Mucosa of gallbladder (tissue), 1 donor: ENCODE results near the gene DLK1. TPM values are rescaled to one million over a fixed set of nuclear protein-coding genes. Genes with fewer than 3 reads are reported as not detected.

Source experiments
- DNase-seq: peaks from one replicate; pipeline ENCODE4 v3.0.0-alpha.2; 2020; ENCODE audit warnings: low spot score
- total RNA-seq: library from RNA; stranded (reverse); gene quantifications from one replicate; pipeline ENCODE4 v1.2.1, GENCODE V29; 2021
- donor health status: DM: no; HTN: no; CAD: no.

Gene DLK1
- total RNA-seq, 1 donor from 2014 or later = 7.0 TPM

DNA sequence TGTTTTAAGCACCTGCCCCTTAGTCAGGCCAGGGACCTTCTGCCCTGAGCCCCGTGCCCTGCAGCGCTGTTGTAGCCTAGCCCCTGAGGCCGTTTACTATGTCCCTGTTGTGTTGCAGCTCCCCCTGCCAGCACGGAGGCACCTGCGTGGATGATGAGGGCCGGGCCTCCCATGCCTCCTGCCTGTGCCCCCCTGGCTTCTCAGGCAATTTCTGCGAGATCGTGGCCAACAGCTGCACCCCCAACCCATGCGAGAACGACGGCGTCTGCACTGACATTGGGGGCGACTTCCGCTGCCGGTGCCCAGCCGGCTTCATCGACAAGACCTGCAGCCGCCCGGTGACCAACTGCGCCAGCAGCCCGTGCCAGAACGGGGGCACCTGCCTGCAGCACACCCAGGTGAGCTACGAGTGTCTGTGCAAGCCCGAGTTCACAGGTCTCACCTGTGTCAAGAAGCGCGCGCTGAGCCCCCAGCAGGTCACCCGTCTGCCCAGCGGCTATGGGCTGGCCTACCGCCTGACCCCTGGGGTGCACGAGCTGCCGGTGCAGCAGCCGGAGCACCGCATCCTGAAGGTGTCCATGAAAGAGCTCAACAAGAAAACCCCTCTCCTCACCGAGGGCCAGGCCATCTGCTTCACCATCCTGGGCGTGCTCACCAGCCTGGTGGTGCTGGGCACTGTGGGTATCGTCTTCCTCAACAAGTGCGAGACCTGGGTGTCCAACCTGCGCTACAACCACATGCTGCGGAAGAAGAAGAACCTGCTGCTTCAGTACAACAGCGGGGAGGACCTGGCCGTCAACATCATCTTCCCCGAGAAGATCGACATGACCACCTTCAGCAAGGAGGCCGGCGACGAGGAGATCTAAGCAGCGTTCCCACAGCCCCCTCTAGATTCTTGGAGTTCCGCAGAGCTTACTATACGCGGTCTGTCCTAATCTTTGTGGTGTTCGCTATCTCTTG lies 7.6 kb downstream of the DLK1 start:
- DNase-seq = no peak

DNA sequence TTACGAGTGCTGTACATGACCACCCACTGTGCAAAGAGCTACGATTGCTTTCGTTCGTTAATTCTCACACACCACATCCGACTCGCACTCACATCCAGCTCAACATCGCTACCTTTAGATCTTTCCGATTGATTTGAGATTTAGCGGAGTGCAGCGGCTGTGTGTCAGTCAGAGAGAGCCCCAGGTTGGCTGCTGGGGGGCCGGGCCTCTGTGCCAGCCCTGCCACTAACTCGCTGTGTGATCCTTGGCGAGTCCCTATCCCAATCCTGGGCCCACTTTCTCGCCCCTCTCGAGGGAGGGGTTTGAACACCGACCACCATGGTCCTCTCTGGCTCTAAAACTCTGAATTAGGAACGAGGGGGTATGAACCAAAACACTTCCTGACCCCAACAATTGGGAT lies 8.6 kb downstream of the DLK1 start:
- no peak for DNase-seq

DNA sequence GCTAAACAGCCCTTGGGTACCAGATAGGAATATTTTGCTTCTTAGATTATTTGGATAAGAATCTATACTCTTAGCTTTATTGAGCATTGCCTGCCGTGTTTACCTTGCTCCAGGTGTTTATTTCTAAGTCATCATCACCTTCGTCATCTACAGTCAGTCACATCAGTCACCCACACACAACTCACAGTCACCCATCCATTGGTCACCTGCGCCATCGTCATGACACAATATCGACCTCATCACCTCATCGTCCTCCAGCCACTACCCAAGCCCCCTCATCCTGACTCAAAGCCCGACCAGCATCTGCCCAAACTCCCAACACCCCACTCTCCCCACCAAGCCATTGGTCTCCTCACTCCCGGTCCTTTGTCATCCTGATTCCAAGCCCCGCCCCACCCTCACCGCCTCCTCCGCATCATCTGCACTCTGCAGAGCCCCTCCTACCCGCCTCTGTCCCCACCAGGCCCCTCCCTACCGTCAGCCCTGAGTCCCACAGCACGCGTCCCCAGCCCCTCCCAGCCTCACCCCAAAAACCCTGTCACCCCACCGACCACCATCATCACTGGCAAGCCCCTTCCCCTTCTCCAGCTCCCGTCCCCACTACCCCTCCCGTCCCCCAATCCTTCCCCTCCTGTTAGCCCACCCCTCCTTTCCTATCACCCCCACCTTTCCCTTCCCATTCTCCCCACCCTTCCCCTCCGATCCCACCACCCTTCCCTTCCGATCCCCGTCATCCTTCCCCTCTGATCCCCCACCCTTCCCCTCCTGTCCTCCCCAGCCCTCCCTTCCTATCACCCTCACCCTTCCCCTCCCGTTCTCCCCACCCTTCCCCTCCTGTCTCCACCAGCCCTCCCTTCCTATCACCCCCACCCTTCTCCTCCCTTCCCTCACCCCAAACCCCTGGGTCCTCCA lies 9.8 kb downstream of the DLK1 start:
- no peak for DNase-seq

DNA sequence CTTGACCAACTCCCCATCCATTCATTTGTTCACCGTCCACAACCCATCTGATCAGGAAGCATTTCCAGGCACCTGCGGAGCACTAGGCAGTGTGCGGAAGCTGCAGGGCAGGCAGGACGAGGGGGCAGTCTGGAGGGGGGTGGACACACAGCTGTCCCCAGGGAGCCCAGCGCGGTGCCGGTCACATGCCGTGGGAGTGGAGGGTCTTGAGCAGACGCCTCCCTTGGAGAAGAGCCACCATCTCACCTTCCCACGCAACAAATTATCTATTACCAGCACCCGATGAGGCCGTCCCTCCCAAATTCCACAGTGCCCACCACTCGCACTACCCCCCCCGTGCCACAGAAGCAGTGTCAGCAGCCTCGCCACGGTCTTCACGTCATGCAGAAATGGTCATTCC lies 10.8 kb downstream of the DLK1 start:
- no peak for DNase-seq

DNA sequence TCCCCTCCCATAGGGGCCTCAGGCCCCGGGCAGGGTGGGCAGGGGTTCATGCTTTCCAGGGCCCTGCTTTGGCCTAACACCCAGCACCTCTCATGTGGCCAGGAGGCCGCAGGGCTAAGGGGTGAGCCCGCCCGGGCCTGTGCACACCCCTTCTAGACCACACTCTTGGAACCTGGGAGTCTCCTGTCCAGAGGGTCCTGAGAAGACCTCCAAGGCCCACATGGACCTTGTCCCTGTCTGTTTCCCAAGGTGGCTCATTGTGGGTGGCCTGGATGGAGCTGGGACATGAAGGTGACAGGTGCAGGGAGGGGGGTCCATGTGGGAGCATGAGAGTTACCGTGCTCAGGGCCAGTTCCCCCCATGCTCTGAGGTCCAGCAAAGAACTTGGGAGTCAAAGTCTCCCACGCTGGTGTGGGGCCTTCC lies 11.6 kb downstream of the DLK1 start:
- DNase-seq = no peak

DNA sequence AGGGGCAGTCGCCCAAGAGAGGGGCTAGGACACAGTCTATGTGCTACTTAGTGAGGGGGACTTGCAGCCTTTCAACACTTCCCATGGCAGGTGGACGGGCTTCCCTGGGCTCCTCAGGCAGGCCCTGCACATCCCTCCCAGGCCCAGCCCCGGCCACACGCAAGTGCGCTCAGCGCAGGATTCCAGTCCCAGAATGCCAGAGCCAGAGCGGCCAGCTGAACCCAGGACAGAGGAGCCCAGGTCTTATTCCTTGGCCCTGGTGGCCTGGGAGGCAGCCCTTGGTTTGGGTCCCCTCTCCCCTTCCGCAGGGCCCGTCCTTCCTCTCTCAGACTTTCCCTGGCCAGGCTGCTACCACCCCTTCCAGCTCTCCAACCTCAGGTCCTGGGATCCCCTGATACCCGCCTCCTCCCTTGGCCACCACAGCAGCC lies 12.0 kb downstream of the DLK1 start:
- DNase-seq = no peak

DNA sequence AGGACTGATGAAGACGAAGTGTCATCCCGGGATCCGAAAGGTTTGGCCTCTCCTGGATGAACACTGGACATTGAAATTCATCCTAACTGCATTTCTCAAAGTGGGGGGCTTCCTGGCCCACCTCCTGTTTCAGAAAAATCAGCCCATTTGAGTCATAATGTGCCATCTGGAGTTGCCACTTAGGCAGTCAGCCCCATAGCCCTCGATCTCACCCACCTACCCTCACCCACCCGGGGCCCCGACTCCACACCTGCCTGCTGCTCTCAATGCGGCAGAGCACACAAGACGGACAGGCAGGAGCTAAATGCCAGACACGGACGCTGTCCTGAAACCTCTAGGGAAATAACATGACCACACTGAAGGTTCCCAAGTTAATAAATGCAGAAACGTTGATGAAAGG lies 12.6 kb downstream of the DLK1 start:
- DNase-seq = no peak

DNA sequence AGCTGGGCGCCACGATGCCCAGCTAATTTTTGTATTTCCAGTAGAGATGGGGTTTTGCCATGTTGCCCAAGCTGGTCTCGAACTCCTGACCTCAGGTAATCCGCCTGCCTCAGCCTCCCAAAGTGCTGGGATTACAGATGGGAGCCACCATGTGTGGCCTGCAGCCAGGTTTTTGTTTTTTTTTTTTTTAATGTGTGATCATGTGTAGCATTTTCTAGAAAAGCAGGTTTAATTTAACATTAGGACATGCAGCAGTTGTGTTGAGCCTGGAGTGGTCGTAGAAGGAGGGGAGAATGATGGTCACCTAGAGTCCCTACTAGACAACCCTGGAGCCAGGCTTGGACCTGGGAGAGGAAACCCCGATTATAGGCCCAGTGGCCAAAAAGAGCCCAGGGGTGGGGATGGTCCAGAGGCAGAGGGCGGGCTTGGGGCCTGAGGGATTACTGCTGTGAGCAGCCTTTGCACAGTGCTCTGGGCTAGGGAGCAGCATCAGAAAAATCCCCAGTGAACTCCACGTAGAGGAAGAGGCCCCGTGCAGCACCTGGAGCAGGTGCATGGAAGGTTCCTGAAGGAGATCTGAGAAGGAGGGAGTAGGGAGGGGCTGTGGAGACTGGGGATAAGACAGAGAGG lies 13.6 kb downstream of the DLK1 start:
- DNase-seq = no peak

GRCh38 chr14:100740929-100741328 lies 14.2 kb downstream of the DLK1 start:
- no peak for DNase-seq

DNA sequence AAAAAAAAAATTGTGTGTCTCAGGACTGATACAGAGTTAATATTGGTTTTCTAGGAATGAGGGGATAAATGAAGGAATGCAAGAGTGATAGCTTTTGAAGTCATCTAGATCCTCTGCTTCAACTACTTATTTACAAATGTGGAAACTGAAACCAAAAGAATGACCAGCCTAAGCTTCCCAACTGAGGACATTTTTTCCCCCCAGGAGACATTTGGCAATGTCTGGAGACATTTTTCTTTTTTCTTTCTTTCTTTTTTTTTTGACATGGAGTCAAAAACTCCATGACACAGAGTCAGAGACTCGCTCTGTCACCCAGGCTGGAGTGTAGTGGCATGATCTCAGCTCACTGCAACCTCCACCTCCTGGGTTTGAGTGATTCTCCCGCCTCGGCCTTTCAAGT lies 15.3 kb downstream of the DLK1 start:
- no peak for DNase-seq

DNA sequence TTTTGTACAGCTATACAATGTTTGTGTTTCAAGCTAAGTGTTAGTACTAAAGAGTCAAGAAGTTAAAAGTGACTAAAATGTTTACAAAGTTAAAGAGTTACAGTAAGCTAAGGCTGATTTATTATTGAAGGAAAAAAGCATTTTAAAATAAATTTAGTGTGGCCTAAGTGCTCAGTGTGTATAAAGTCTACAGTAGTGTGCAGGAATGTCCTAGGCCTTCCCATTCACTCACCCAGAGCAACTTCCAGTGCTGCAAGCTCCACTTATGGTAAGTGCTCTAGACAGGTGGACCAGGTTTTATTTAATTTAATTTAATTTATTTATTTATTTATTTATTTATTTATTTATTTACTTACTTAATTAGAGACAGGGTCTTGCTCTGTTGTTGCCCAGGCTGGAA lies 19.6 kb downstream of the DLK1 start:
- no peak for DNase-seq

GRCh38 chr14:100747021-100747586 lies 20.4 kb downstream of the DLK1 start:
- no peak for DNase-seq

GRCh38 chr14:100747736-100748135 lies 21.0 kb downstream of the DLK1 start:
- DNase-seq = no peak

DNA sequence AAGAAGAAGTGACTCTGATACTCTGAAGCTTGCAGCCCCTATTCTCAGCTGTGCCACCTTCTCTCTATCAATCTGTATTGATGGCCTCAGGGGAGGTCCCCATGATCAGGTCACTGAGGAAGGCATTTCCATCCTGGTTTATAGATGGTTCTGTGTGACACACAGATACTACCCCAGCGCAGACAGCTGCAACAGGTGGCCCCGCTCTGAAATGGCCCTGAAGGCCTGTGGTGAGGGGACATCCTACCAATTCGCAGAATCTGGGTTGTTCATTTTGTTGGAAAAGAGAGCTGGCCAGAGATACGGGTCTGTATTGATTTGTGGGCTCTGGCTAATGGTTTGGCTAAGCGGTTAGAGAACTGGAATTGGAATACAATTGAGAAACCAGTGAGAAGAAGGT lies 21.7 kb downstream of the DLK1 start:
- no peak for DNase-seq

GRCh38 chr14:100748944-100749343 lies 22.3 kb downstream of the DLK1 start:
- DNase-seq = no peak

DNA sequence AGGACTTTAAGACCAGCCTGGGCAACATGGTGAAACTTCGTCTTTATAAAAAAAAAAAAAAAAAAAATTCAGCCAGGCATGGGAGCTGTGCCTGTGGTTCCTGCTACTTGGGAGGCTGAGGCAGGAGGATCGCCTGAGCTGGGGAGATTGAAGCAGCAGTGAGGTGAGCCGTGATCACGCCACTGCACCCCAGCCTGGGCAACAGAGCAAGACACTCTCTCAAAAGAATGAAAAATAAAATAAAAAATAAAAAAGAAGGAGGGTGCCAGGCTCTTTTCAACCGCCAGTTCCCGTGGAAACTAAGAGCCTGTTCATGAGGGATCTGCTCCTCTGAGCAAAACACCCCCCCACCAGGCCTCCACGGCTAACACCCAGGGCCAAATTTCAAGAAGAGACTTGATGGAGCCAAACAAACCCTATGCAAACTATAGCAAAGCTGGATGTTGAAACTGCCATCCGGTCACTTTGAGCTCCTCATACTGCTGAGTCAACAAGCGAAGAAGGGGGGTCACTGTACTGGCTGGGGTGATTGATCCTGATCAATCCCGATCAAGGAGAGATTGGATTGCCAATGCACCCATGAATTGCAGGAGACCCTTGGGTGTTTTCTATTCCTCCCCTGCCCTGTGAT lies 23.4 kb downstream of the DLK1 start:
- DNase-seq = no peak

DNA sequence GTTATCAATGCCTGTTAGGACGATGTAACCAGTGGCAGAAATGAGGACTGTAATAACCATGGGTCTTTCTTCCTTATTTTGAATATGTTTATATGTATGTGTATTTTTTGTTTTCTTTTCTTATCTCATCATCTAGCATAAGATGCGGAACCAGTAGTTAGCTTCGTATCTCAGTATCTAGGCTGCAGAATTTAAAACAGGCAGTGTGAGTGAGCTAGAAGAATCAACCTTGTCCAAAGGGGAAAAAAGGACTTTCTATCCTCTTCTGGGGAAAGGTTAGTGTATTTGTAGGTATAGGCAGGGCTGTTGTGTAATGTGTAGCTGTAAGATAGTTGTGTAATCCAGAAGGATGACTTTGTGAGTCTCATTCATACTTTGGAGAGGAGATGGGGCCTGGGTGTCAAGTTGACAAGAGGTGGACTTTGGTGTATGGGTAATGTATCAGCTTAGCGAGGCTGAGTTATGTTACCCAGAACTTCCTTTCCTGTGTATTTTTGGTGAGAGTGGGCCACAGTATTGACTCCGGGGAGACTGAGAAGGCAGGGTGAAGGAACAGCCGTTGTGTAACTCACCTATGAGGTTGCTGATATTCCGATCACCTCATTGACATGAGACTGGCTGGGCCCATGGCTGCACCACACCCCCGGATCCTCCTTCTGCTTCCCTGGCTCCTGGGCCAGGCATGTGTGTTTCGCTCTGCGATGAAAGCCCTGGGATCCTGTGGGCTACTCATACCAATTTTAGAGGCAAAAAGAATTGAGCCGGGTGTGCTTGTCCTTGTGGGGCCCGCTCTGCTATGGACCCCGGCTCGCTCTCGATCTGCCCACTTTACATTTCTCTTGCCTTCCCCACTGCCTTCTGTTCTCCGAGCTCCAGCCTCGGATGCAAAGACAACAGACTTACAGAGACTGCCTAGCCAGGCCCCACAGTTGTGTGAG lies 24.3 kb downstream of the DLK1 start:
- DNase-seq = no peak

DNA sequence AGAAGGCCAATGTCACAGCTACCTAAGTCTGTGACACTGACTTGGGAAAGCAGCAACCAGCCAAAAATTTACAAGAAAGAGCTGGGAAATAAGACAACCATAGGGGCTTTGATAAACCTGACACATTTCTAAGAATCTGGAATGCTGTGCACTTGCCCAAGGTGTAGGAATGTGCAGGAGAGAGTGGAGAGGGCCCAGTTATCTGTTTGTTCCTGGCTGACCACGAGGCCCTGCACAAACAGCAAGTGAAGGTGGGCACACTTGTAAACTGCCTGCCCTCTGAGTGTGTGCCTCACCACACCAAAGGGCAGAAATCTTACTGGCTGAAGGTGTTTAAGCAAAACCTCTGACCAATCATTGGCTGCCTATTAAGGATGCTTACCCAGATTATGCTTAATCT lies 27.3 kb downstream of the DLK1 start:
- no peak for DNase-seq

GRCh38 chr14:100755649-100756048 lies 29.0 kb downstream of the DLK1 start:
- DNase-seq = no peak

DNA sequence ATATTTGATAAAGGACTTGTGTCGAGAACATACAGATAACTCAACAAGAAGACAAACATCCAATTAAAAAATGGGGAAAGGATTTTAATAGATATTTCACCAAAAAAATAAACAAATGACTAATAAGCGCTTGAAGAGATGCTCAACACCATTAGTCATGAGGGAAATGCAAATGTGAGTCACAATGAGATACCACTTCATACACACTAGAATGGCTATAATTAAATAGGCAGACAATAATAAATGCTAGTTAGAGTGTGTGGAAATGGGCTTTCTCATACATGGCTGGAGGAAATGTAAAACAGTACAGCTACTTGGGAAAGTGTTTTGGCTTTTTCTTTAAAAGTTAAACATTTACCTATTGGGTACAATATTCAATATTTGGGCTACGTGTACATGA lies 34.8 kb downstream of the DLK1 start:
- DNase-seq = no peak
